H1 (cell line): Measurements from ENCODE around the gene FBLN2. TPM values are rescaled to one million over a fixed set of nuclear protein-coding genes. Genes with fewer than 3 reads are reported as not detected.

Source experiments
- CTCF ChIA-PET: fragments of 300-600 bp; sonication (Branson Sonifier 250); formaldehyde crosslinking; loops from one replicate; lab custom pipeline; 2021; ENCODE audit not compliant: partially characterized antibody; lab: Charles Lee
- POLR2A ChIA-PET: fragments of 300-600 bp; sonication (Branson Sonifier 250); formaldehyde crosslinking; loops from one replicate; lab custom pipeline; 2021; ENCODE audit warnings: inconsistent platforms; ENCODE audit not compliant: partially characterized antibody; lab: Charles Lee
- DNase-seq, 2 experiments: peaks; one replicate each; pipeline versions ENCODE4 v3.0.0 to v3.0.0-alpha.2; 2010 to 2022; ENCODE audit warnings: low spot score in 2 of 2, low read depth in 1 of 2, mixed read lengths in 1 of 2
- FAIRE-seq: peaks from 2 replicates; lab custom pipeline; 2011; peaks lifted over from hg19 to GRCh38; lab: Jason Lieb, UNC
- H2AFZ ChIP-seq: 2 replicates; pipeline ENCODE4 v1.8.1; 2012; ENCODE audit warnings: low read length, inconsistent platforms
- H2AK5ac ChIP-seq: 2 replicates; pipeline ENCODE4 v1.6.1; 2013; ENCODE audit warnings: low read depth, low read length
- H2BK120ac ChIP-seq: replicated peaks from 2 replicates; pipeline ENCODE3; 2013; ENCODE audit warnings: low read depth, low read length, inconsistent platforms
- H2BK12ac ChIP-seq: 2 replicates; pipeline ENCODE4 v1.6.1; 2013; ENCODE audit warnings: low read depth, low read length
- H2BK15ac ChIP-seq: 2 replicates; pipeline ENCODE4 v1.6.1; 2013; ENCODE audit warnings: low read length
- H2BK20ac ChIP-seq: 2 replicates; pipeline ENCODE4 v1.6.1; 2013; ENCODE audit warnings: low read length
- H2BK5ac ChIP-seq: 2 replicates; pipeline ENCODE4 v1.6.1; 2013; ENCODE audit warnings: low read depth, low read length
- H3K14ac ChIP-seq: 2 replicates; pipeline ENCODE4 v1.6.1; 2013; ENCODE audit warnings: inconsistent platforms; ENCODE audit not compliant: insufficient read length
- H3K18ac ChIP-seq: 2 replicates; pipeline ENCODE4 v1.6.1; 2013; ENCODE audit warnings: low read length; ENCODE audit errors: extremely low read depth
- H3K23ac ChIP-seq: 2 replicates; pipeline ENCODE4 v1.6.1; 2013; ENCODE audit warnings: inconsistent platforms; ENCODE audit not compliant: insufficient read length
- H3K23me2 ChIP-seq: 2 replicates; pipeline ENCODE4 v1.6.1; 2013; ENCODE audit warnings: low read depth, low read length
- H3K27ac ChIP-seq: 2 replicates; pipeline ENCODE4 v1.6.1; 2011; ENCODE audit warnings: low read depth, low read length, inconsistent platforms
- H3K27me3 ChIP-seq, 4 experiments: replicated peaks in 1 of 4; 1 replicate in 1 of 4; 2 replicates in 3 of 4; pipeline versions ENCODE4 v1.6.1 to v1.8.1; 2011 to 2013; ENCODE audit warnings: low read length in 3 of 4, mild to moderate bottlenecking in 3 of 4, inconsistent platforms in 2 of 4, mixed read lengths in 2 of 4, moderate library complexity in 1 of 4; ENCODE audit not compliant: control insufficient read depth in 3 of 4, insufficient read depth in 3 of 4; ENCODE audit errors: extremely low read depth in 1 of 4
- H3K36me3 ChIP-seq, 4 experiments: 2 replicates each; pipeline versions ENCODE4 v1.6.1 to v1.8.1; 2011 to 2013; ENCODE audit warnings: mild to moderate bottlenecking in 4 of 4, low read length in 3 of 4, moderate library complexity in 2 of 4, control low read depth in 1 of 4, inconsistent platforms in 1 of 4; ENCODE audit not compliant: insufficient read depth in 4 of 4, control insufficient read depth in 2 of 4
- H3K4ac ChIP-seq: replicated peaks from 2 replicates; pipeline ENCODE3; 2013; ENCODE audit warnings: low read length, low read depth, mixed read lengths, inconsistent platforms; ENCODE audit not compliant: insufficient read length
- H3K4me1 ChIP-seq, 4 experiments: replicated peaks in 1 of 4; 1 replicate in 1 of 4; 2 replicates in 3 of 4; pipeline versions ENCODE4 v1.6.1 to v1.8.1; 2011 to 2013; ENCODE audit warnings: low read length in 3 of 4, inconsistent platforms in 2 of 4, mixed read lengths in 1 of 4; ENCODE audit not compliant: insufficient read depth in 4 of 4, control insufficient read depth in 3 of 4
- H3K4me2 ChIP-seq, 2 experiments: 2 replicates each; pipeline versions ENCODE4 v1.6.1 to v1.8.1; 2011 to 2013; ENCODE audit warnings: low read depth in 2 of 2, low read length in 2 of 2, control low read depth in 1 of 2, inconsistent platforms in 1 of 2, mild to moderate bottlenecking in 1 of 2; ENCODE audit not compliant: insufficient read depth in 1 of 2
- H3K4me3 ChIP-seq, 4 experiments: fragments of 200-600, 300-600 bp in 1 of 4; sonication (generic), shearing (Covaris generic), sonication (Bioruptor Twin) in 1 of 4; 2 replicates each; pipeline versions ENCODE4 v1.5.1 to v1.8.1; 2011 to 2016; ENCODE audit warnings: low read length in 4 of 4, low read depth in 3 of 4, control low read depth in 2 of 4, inconsistent platforms in 2 of 4, mild to moderate bottlenecking in 2 of 4, mixed read lengths in 1 of 4, moderate library complexity in 1 of 4; ENCODE audit not compliant: insufficient read depth in 2 of 4; ENCODE audit errors: extremely low read depth in 1 of 4
- H3K56ac ChIP-seq: replicated peaks from 2 replicates; pipeline ENCODE3; 2013; ENCODE audit warnings: low read depth, mild to moderate bottlenecking, mixed read lengths, low read length, inconsistent platforms; ENCODE audit not compliant: insufficient read length
- H3K79me1 ChIP-seq: 2 replicates; pipeline ENCODE4 v1.6.1; 2013; ENCODE audit warnings: low read depth, low read length, control low read depth
- H3K79me2 ChIP-seq, 2 experiments: 2 replicates each; pipeline versions ENCODE4 v1.6.1 to v1.8.1; 2012 to 2013; ENCODE audit warnings: low read length in 2 of 2, mild to moderate bottlenecking in 2 of 2, inconsistent platforms in 1 of 2; ENCODE audit not compliant: insufficient read depth in 2 of 2, control insufficient read depth in 1 of 2
- H3K9ac ChIP-seq, 4 experiments: replicated peaks in 1 of 4; 1 replicate in 1 of 4; 2 replicates in 3 of 4; pipeline versions ENCODE4 v1.6.1 to v1.8.1; 2011 to 2013; ENCODE audit warnings: low read depth in 3 of 4, low read length in 3 of 4, control low read depth in 2 of 4, mild to moderate bottlenecking in 2 of 4, moderate library complexity in 2 of 4, inconsistent platforms in 1 of 4; ENCODE audit errors: extremely low read depth in 1 of 4
- H3K9me3 ChIP-seq, 2 experiments: 2 replicates each; pipeline versions ENCODE4 v1.6.1 to v1.8.1; 2012 to 2013; ENCODE audit warnings: mild to moderate bottlenecking in 2 of 2, moderate library complexity in 2 of 2, control low read depth in 1 of 2, inconsistent platforms in 1 of 2, low read depth in 1 of 2, low read length in 1 of 2, mixed read lengths in 1 of 2; ENCODE audit not compliant: insufficient read depth in 2 of 2
- H4K20me1 ChIP-seq, 2 experiments: replicated peaks in 1 of 2; 2 replicates each; pipeline versions ENCODE3 to v1.8.1; 2011 to 2013; ENCODE audit warnings: inconsistent platforms in 2 of 2, low read length in 2 of 2, mild to moderate bottlenecking in 1 of 2; ENCODE audit not compliant: insufficient read depth in 2 of 2, control insufficient read depth in 1 of 2
- H4K5ac ChIP-seq: 2 replicates; pipeline ENCODE4 v1.6.1; 2013; ENCODE audit warnings: low read length, low read depth, mixed read lengths, inconsistent platforms; ENCODE audit not compliant: insufficient read length
- H4K8ac ChIP-seq: 2 replicates; pipeline ENCODE4 v1.8.0; 2013; ENCODE audit warnings: mild to moderate bottlenecking, moderate library complexity, low read length, inconsistent platforms; ENCODE audit not compliant: insufficient read depth; ENCODE audit errors: extremely low read depth
- H4K91ac ChIP-seq: replicated peaks from 2 replicates; pipeline ENCODE3; 2013; ENCODE audit warnings: low read length, mixed read lengths, inconsistent platforms; ENCODE audit not compliant: insufficient read length
- CHD1 ChIP-seq: IDR thresholded peaks from 2 replicates; pipeline ENCODE4 v1.6.1; 2012; ENCODE audit warnings: low read depth, low read length, improper control_type of control experiment
- CTBP2 ChIP-seq: IDR thresholded peaks from 2 replicates; pipeline ENCODE4 v1.7.0; 2011; ENCODE audit warnings: borderline replicate concordance, mild to moderate bottlenecking, moderate library complexity, mixed read lengths, low read length; ENCODE audit not compliant: insufficient read depth, insufficient read length
- HDAC2 ChIP-seq, 2 experiments: fragments of 300-600 bp in 1 of 2; sonication (generic) in 1 of 2; IDR thresholded peaks; 2 replicates each; pipeline ENCODE4 v1.6.1; 2011 to 2012; ENCODE audit warnings: low read depth in 2 of 2, low read length in 2 of 2, mild to moderate bottlenecking in 2 of 2, moderate library complexity in 2 of 2, borderline replicate concordance in 1 of 2, inconsistent platforms in 1 of 2
- JUN ChIP-seq: IDR thresholded peaks from 2 replicates; pipeline ENCODE4 v1.6.1; 2011; ENCODE audit warnings: low read depth, mild to moderate bottlenecking, improper control_type of control experiment, low read length
- JUND ChIP-seq: IDR thresholded peaks from 2 replicates; pipeline ENCODE4 v1.6.1; 2011; ENCODE audit warnings: mild to moderate bottlenecking, improper control_type of control experiment, low read length
- MAFK ChIP-seq: IDR thresholded peaks from 2 replicates; pipeline ENCODE4 v1.6.1; 2012; ENCODE audit warnings: low read depth, mild to moderate bottlenecking, improper control_type of control experiment, low read length
- POLR2A ChIP-seq, 2 experiments: IDR thresholded peaks; 1 replicate in 1 of 2; 2 replicates in 1 of 2; pipeline ENCODE4 v1.6.1; 2011; ENCODE audit warnings: low read depth in 2 of 2, low read length in 2 of 2, mild to moderate bottlenecking in 2 of 2; ENCODE audit errors: control extremely low read depth in 1 of 2
- POU5F1 ChIP-seq: IDR thresholded peaks from 2 replicates; pipeline ENCODE4 v1.6.1; 2011; ENCODE audit warnings: low read depth, mild to moderate bottlenecking, low read length, moderate library complexity
- SIN3A ChIP-seq, 2 experiments: IDR thresholded peaks in 1 of 2; conservative IDR thresholded peaks in 1 of 2; 2 replicates each; pipeline ENCODE4 v1.6.1; 2011 to 2012; ENCODE audit warnings: low read length in 2 of 2, improper control_type of control experiment in 1 of 2, low read depth in 1 of 2, mild to moderate bottlenecking in 1 of 2
- SIRT6 ChIP-seq: IDR thresholded peaks from one replicate; pipeline ENCODE4 v1.7.1; 2012; ENCODE audit warnings: low read length, inconsistent platforms
- SP2 ChIP-seq: IDR thresholded peaks from 2 replicates; pipeline ENCODE4 v1.6.1; 2012; ENCODE audit warnings: mild to moderate bottlenecking, low read length, inconsistent platforms
- TAF1 ChIP-seq: IDR thresholded peaks from 2 replicates; pipeline ENCODE4 v1.6.1; 2011; ENCODE audit warnings: mild to moderate bottlenecking, low read depth, low read length
- ZNF274 ChIP-seq: IDR thresholded peaks from 2 replicates; pipeline ENCODE4 v1.7.0; 2012; ENCODE audit warnings: low read length, borderline replicate concordance; ENCODE audit errors: extremely low read depth
- WGBS, 2 experiments: shearing (Covaris generic) in 1 of 2; methylation state at CpG; one replicate each; pipeline versions ENCODE4 v1.1.6 to v1.1.7; 2013 to 2015; ENCODE audit warnings: low lambda C conversion rate in 2 of 2, mixed read lengths in 2 of 2, inconsistent platforms in 1 of 2, low coverage in 1 of 2, missing lambda C conversion rate in 1 of 2; ENCODE audit not compliant: insufficient replicate concordance in 2 of 2, insufficient coverage in 1 of 2, insufficient read length in 1 of 2; ENCODE audit errors: extremely low coverage in 1 of 2, missing lambda C conversion rate in 1 of 2; 5-methylcytosine and 5-hydroxymethylcytosine counted together
- polyA plus RNA-seq, 7 experiments: library from polyadenylated mRNA; depleted of rRNA in 3 of 7; stranded (reverse) in 5 of 7; unstranded in 2 of 7; fragments of >200 nt in 5 of 7; fragments of 200-250 nt in 2 of 7; gene quantifications; 1 replicate in 5 of 7; 2 replicates in 1 of 7; 4 replicates in 1 of 7; pipeline versions ENCODE4 v1.2.1 to v1.2.3, GENCODE V29; 2011 to 2013; ENCODE audit warnings: missing spikeins in 2 of 7, mixed read lengths in 2 of 7
- total RNA-seq: library from RNA; stranded (reverse); fragmentation: NEBNext Ultra II Directional; extraction: Animal tissue kit (Norgen Biotek cat#: 25700); gene quantifications from 2 replicates; pipeline ENCODE4 v1.2.1, GENCODE V29; 2021

FBLN2 gene
- total and polyA plus RNA-seq, 2 of the 8 experiments (the other 6 are each of a cell fraction or from before 2014, with no cell fraction given), result 17.4 to 24.2 TPM

GRCh38 chr3:13645801-13646637 lies 97.1 kb downstream of the FBLN2 start:
- H2BK20ac ChIP-seq, result no peak overlapping the region
- no peak overlapping the region for H2BK15ac ChIP-seq
- POLR2A ChIA-PET, result interaction anchor here (1.0 to 1.2 kb wide), 2 partner anchors 10 to 106 kb away, joined by 3 read pairs; no protein-coding TSS in a partner anchor
- H3K36me3 ChIP-seq, result no peaks in the 10 kb centered on the region
- no peak overlapping the region for H4K91ac ChIP-seq
- no peak overlapping the region for H3K4me2 ChIP-seq
- CTCF ChIA-PET, result interaction anchor here (0.6 to 23.9 kb wide), 26 partner anchors 10 to 713 kb away, joined by 3 to 772 read pairs (median 4); partner anchors contain the start of genes HDAC11 and WNT7A
- no peaks in the 10 kb centered on the region for H3K79me2 ChIP-seq
- H3K9me3 ChIP-seq, result no peaks in the 10 kb centered on the region
- TF ChIP-seq POU5F1 (no peak), ZNF274 (no peak), SIN3A (conservative IDR thresholded peaks at IDR 0.05 in 1 of 2, IDR thresholded peaks at IDR 0.05 in 1 of 2; ENCODE audit: low read depth in 1 of 2, low read length in 2 of 2) (no peak), SIRT6 (no peak), SP2 (no peak), POLR2A (IDR thresholded peaks at IDR 0.05; ENCODE audit: control extremely low read depth in 1 of 2, low read depth in 2 of 2, low read length in 2 of 2) (no peak), CHD1 (no peak), HDAC2 (IDR thresholded peaks at IDR 0.05; ENCODE audit: borderline replicate concordance in 1 of 2, low read depth in 2 of 2, low read length in 2 of 2) (no peak), TAF1 (no peak), JUND (no peak), JUN (no peak), MAFK (no peak), CTBP2 (no peak)
- FAIRE-seq (no peak), DNase-seq (no peak)
- H3K23me2 ChIP-seq, result no peaks in the 10 kb centered on the region
- H3K9ac ChIP-seq, result no peak overlapping the region
- 91% methylated on average over 9 of the region's 9 CpGs; no CpG with 5 or more reads in 1 of the 2 experiments for WGBS, 2 experiments
- H3K4me1 ChIP-seq, result peaks cover 0 to 9% (median 4%) of the 10 kb centered on the region in 4 experiments; a peak in 4 of 7 replicates
- H4K20me1 ChIP-seq, result no peaks in the 10 kb centered on the region
- H3K18ac ChIP-seq, result no peak overlapping the region
- no peak overlapping the region for H3K14ac ChIP-seq
- H2BK5ac ChIP-seq, result no peak overlapping the region
- no peak overlapping the region for H3K23ac ChIP-seq
- no peak overlapping the region for H3K56ac ChIP-seq
- H2AK5ac ChIP-seq, result no peak overlapping the region
- no peak overlapping the region for H3K27ac ChIP-seq
- no peaks in the 10 kb centered on the region for H3K79me1 ChIP-seq
- no peak overlapping the region for H3K4me3 ChIP-seq
- H2AFZ ChIP-seq, result no peak overlapping the region
- H4K8ac ChIP-seq, result no peak overlapping the region
- no peak overlapping the region for H3K4ac ChIP-seq
- H4K5ac ChIP-seq, result no peak overlapping the region
- no peak overlapping the region for H2BK120ac ChIP-seq
- H3K27me3 ChIP-seq, result peaks cover 0 to 5% (median 2%) of the 10 kb centered on the region in 4 experiments; a peak in 3 of 7 replicates
- no peak overlapping the region for H2BK12ac ChIP-seq
